CD8-positive, alpha-beta memory T cell (primary cell): ENCODE measurements around the gene RIMS4. TPM values are rescaled to one million over a fixed set of nuclear protein-coding genes. Genes with fewer than 3 reads are reported as not detected.

Experiments
- CTCF ChIA-PET: fragments of 350-600 bp; sonication (Branson Sonifier 250); formaldehyde crosslinking; loops from one replicate; lab custom pipeline; 2021; ENCODE audit warnings: antibody characterized with exemption; lab: Charles Lee
- POLR2A ChIA-PET: fragments of 350-600 bp; sonication (Branson Sonifier 250); formaldehyde crosslinking; loops from one replicate; lab custom pipeline; 2021; ENCODE audit warnings: antibody characterized with exemption; lab: Charles Lee
- DNase-seq, 5 donors: peaks; one replicate each; pipeline versions ENCODE4 v3.0.0 to v3.0.0-alpha.2; 2020 to 2022; ENCODE audit warnings: mixed read lengths in 1 of 5
- H3K27ac ChIP-seq: one replicate; pipeline ENCODE4 v1.7.0; 2013; ENCODE audit warnings: low read depth, mild to moderate bottlenecking, low read length, moderate library complexity
- H3K27me3 ChIP-seq: 2 replicates; pipeline ENCODE4 v1.7.0; 2013; ENCODE audit warnings: low read length, mild to moderate bottlenecking; ENCODE audit not compliant: insufficient read depth, poor library complexity, severe bottlenecking
- H3K36me3 ChIP-seq: 2 replicates; pipeline ENCODE4 v1.7.0; 2013; ENCODE audit warnings: mild to moderate bottlenecking, low read length, moderate library complexity; ENCODE audit not compliant: insufficient read depth
- H3K4me1 ChIP-seq: 2 replicates; pipeline ENCODE4 v1.7.0; 2013; ENCODE audit warnings: mild to moderate bottlenecking, low read length, moderate library complexity; ENCODE audit not compliant: insufficient read depth
- H3K4me3 ChIP-seq: 2 replicates; pipeline ENCODE4 v1.7.0; 2013; ENCODE audit warnings: mild to moderate bottlenecking, low read length
- H3K9me3 ChIP-seq: 2 replicates; pipeline ENCODE4 v1.7.0; 2013; ENCODE audit warnings: mild to moderate bottlenecking, low read length
- H3K27ac Mint-ChIP-seq, 8 donors: one replicate each; pipeline ENCODE4 v1.8.0; 2020 to 2021; ENCODE audit warnings: mixed read lengths in 8 of 8, mild to moderate bottlenecking in 6 of 8, inconsistent platforms in 3 of 8, moderate library complexity in 3 of 8
- H3K27me3 Mint-ChIP-seq, 2 donors: one replicate each; pipeline ENCODE4 v1.8.0; 2020 to 2021; ENCODE audit warnings: mixed read lengths in 2 of 2, mild to moderate bottlenecking in 1 of 2, moderate library complexity in 1 of 2
- H3K36me3 Mint-ChIP-seq, 3 donors: one replicate each; pipeline ENCODE4 v1.8.0; 2020 to 2021; ENCODE audit warnings: mixed read lengths in 3 of 3, inconsistent platforms in 1 of 3, mild to moderate bottlenecking in 1 of 3
- H3K4me1 Mint-ChIP-seq, 3 donors: one replicate each; pipeline ENCODE4 v1.8.0; 2020 to 2021; ENCODE audit warnings: mixed read lengths in 3 of 3, inconsistent platforms in 1 of 3, mild to moderate bottlenecking in 1 of 3
- H3K4me3 Mint-ChIP-seq, 7 donors: one replicate each; pipeline ENCODE4 v1.8.0; 2020 to 2021; ENCODE audit warnings: mixed read lengths in 7 of 7, mild to moderate bottlenecking in 6 of 7, moderate library complexity in 4 of 7, inconsistent platforms in 2 of 7
- H3K9me3 Mint-ChIP-seq, 5 donors: one replicate each; pipeline ENCODE4 v1.8.0; 2020 to 2022; ENCODE audit warnings: mixed read lengths in 5 of 5, mild to moderate bottlenecking in 3 of 5, moderate library complexity in 2 of 5, inconsistent platforms in 1 of 5
- polyA plus RNA-seq: library from polyadenylated mRNA; unstranded; fragments of 300-500 nt; fragmentation: Illumina TruSeq; gene quantifications from one replicate; pipeline ENCODE4 v1.2.3, GENCODE V29; 2021
- total RNA-seq, 2 experiments: library from RNA; stranded (reverse); gene quantifications; one replicate each; pipeline ENCODE4 v1.2.3, GENCODE V29; 2021

The RIMS4 gene
- total and polyA plus RNA-seq, 3 experiments from 2014 or later: not detected

DNA sequence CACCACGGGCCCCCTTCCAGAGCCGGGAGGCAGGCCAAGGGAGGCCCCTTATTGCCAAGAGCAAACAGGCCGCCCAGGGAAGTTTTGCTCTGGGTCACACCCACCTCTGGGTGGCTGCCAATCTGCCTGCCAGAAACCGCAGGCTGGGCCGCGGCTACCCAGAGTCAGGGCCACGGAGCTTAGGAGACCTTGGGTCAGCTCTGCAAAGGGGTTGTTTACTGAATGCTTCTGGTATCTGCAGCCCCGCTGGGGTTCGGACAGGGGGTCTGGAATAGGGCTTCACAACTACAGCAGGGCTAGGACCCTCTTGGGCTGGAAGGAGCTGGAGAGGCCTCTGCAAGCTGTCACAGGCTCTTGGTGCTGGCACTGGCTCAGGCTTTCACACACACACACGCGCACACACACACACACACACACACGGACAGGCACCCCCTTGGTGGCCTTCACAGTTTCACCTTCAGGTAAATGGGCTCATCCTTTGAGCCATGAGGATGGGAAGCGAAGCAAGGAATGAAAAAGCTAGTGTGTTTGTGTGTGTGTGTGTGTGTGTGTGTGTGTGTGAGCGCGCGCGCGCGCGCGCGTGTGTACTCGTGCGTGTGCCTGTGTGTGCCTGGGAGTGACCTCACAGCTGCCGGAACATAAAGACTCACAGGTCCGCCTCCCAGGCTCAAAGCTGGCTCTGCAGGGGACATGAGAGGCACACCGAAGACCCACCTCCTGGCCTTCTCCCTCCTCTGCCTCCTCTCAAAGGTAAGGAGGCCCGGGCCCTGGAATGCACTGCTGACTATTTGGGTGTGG lies 95.4 kb downstream of the RIMS4 start, which contains the start of gene CCN5:
Gene CCN5 (plus strand): TSS at position 669 of the 798 bp plus-strand sequence. CDS start 22 bp downstream, at position 691.
- CTCF ChIA-PET: no interaction called here
- Mint-ChIP-seq H3K9me3 (no peaks in the 10 kb centered on the region), H3K27ac (peak within 1 kb of the TSS in 1 of 8 donors; percentile 57), H3K27me3 (peaks cover 0 to 11% of the 10 kb centered on the region in 2 donors), H3K36me3 (no peaks in the 10 kb centered on the region), H3K4me3 (no peak within 1 kb of the TSS), H3K4me1 (no peaks in the 10 kb centered on the region)
- DNase-seq: no peak
- Histone ChIP-seq H3K27me3 (no peaks in the 10 kb centered on the region), H3K27ac (no peak within 1 kb of the TSS), H3K4me3 (no peak within 1 kb of the TSS), H3K9me3 (no peaks in the 10 kb centered on the region), H3K36me3 (no peaks in the 10 kb centered on the region), H3K4me1 (no peaks in the 10 kb centered on the region)
- POLR2A ChIA-PET: no interaction called here

DNA sequence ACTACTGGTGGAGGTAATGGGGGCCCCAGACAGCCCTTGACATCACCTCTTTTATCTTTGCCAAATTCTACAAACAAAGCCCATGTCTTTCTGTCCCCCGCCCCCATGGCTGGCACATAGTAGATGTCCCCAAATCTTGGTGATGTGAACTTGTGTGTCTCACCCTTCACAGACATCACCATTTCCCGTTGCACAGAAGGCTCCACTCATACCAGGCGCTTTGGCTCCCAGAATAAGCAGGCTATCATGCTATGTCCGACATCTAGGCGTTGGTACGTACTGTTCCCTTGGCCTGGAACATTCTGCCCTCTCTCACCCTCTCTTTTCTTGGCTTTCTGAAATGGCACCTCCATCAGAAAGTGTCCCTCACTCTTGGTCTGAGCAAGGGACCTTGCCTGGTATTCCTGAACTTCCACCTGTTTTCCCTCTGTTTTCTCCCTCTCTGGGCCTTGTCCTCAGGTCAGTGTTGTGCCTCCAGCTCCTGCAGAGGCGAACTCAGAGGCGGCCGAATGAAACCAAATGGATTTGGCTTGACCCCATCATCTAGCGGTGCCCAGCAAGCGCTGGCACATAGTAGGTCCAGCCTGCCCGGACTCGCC lies 96.1 kb downstream of the RIMS4 start:
- no peaks in the 10 kb centered on the region for H3K9me3 ChIP-seq
- H3K9me3 Mint-ChIP-seq: no peaks in the 10 kb centered on the region
- CTCF ChIA-PET: no interaction called here
- H3K4me3 ChIP-seq: no peak overlapping the region
- no peaks in the 10 kb centered on the region for H3K4me1 ChIP-seq
- H3K36me3 Mint-ChIP-seq: no peaks in the 10 kb centered on the region
- H3K36me3 ChIP-seq: no peaks in the 10 kb centered on the region
- POLR2A ChIA-PET: no interaction called here
- no peak overlapping the region for H3K27ac ChIP-seq
- H3K27ac Mint-ChIP-seq: peak overlapping the region in 1 of 8 donors; percentile 57
- H3K4me3 Mint-ChIP-seq: no peak overlapping the region
- peaks cover 0 to 11% of the 10 kb centered on the region in 2 donors for H3K27me3 Mint-ChIP-seq
- no peak for DNase-seq
- H3K27me3 ChIP-seq: no peaks in the 10 kb centered on the region
- H3K4me1 Mint-ChIP-seq: no peaks in the 10 kb centered on the region

DNA sequence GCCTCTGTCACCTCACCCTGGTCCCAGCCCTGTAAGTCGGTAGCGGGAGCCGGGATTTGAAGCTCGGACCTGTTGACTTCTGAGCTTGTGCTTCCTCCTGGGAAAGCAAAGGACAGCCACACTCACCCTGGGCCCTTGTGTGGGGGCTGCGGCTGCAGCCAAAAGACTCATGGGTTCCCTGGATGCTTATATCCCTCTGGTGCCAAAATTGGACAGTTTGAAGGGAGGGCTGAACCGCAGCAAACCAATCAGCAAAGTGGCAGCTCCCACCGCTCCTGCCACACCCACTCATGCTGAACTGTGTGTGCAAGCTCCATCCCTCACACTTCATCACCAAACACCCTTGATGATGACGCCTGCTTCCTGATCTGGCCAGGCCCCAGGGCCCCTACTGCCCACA lies 99.1 kb downstream of the RIMS4 start:
- CTCF ChIA-PET: no interaction called here

DNA sequence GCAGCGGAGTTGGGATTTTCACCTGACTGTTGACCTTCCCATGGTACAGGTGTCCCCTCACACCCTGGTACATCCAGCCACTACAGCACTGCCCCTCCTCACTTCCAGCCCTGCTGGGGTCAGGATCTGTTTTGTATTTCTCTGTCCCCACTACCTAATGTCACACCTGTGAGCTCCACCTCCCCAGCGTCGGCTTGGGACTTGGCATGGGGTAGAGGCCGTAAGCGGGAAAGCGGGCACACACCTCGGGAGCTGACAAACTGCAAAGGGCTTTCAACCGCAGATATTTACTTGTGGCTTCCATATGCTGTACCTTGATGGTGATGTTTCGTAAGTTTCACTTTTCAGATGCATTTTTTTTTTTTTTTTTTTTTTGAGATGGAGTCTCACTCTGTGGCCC lies 100.5 kb downstream of the RIMS4 start:
- Histone ChIP-seq H3K9me3 (no peaks in the 10 kb centered on the region), H3K27me3 (no peaks in the 10 kb centered on the region), H3K36me3 (no peaks in the 10 kb centered on the region), H3K4me3 (no peak overlapping the region), H3K27ac (no peak overlapping the region), H3K4me1 (no peaks in the 10 kb centered on the region)
- ChIA-PET POLR2A (no interaction called here), CTCF (no interaction called here)
- H3K4me1 Mint-ChIP-seq: no peaks in the 10 kb centered on the region
- no peaks in the 10 kb centered on the region for H3K9me3 Mint-ChIP-seq
- DNase-seq: no peak
- H3K36me3 Mint-ChIP-seq: no peaks in the 10 kb centered on the region
- H3K4me3 Mint-ChIP-seq: no peak overlapping the region
- no peak overlapping the region for H3K27ac Mint-ChIP-seq
- H3K27me3 Mint-ChIP-seq: peaks cover 0 to 16% of the 10 kb centered on the region in 2 donors

More for the DNA sequence above, 99.1 kb downstream of the RIMS4 start:
- H3K9me3 ChIP-seq: no peaks in the 10 kb centered on the region
- Mint-ChIP-seq H3K27ac (no peak overlapping the region), H3K36me3 (no peaks in the 10 kb centered on the region), H3K27me3 (peaks cover 0 to 11% of the 10 kb centered on the region in 2 donors), H3K4me3 (no peak overlapping the region), H3K9me3 (no peaks in the 10 kb centered on the region), H3K4me1 (no peaks in the 10 kb centered on the region)
- DNase-seq: no peak
- no peaks in the 10 kb centered on the region for H3K36me3 ChIP-seq
- no peak overlapping the region for H3K4me3 ChIP-seq
- no peaks in the 10 kb centered on the region for H3K4me1 ChIP-seq
- no peak overlapping the region for H3K27ac ChIP-seq
- POLR2A ChIA-PET: no interaction called here
- no peaks in the 10 kb centered on the region for H3K27me3 ChIP-seq

DNA sequence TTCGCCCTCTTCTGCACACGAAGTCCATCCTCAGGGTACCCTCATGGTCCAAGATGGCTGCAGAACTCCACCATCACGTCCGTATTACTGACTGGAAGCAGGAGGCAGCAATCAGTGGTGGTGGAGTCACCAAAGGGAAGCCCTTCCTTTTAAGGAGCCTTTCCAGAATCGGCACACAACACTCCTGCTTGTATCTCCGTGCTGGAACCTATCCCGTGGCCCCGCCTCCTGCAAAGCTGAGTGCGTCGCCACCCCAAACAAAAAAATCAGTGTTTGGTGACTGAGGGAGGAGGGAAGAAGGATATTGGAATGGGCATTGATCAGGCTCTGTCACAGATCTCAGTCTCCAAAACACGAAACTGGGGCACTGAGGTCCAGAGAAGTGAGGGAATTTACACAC lies 101.0 kb downstream of the RIMS4 start:
- Mint-ChIP-seq H3K36me3 (no peaks in the 10 kb centered on the region), H3K27ac (no peak overlapping the region), H3K9me3 (no peaks in the 10 kb centered on the region), H3K4me3 (no peak overlapping the region), H3K4me1 (no peaks in the 10 kb centered on the region), H3K27me3 (peaks cover 0 to 16% of the 10 kb centered on the region in 2 donors)
- no peaks in the 10 kb centered on the region for H3K27me3 ChIP-seq
- H3K4me3 ChIP-seq: no peak overlapping the region
- H3K27ac ChIP-seq: no peak overlapping the region
- ChIA-PET POLR2A (no interaction called here), CTCF (no interaction called here)
- H3K9me3 ChIP-seq: no peaks in the 10 kb centered on the region
- no peaks in the 10 kb centered on the region for H3K36me3 ChIP-seq
- H3K4me1 ChIP-seq: no peaks in the 10 kb centered on the region
- DNase-seq: no peak

DNA sequence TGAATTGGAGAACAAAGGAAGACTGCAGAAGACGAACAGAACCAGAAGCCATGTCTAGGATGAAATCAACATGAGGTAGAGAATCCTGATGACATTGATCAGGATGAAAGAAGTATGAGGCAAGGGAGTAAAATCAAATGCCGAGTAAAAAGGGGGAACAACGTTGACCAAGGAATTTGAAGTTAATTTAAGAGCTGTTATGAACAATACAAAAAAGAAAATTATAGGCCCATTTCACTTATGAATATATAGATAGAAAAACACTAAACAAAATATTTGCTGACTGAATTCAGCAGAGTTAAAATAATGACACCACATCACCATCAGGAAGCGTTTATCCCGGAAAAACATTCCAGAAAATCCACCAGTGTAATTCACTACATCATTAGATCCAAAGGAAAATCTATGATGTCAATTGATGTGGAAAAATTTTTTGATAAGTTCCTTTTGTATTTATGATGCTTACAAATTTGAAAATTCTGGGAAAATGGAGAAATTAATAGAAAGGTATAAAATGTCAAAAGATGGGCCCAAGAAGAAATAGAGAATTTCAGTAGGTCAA lies 103.2 kb downstream of the RIMS4 start:
- Histone ChIP-seq H3K27ac (no peak overlapping the region), H3K4me1 (no peaks in the 10 kb centered on the region), H3K36me3 (no peaks in the 10 kb centered on the region), H3K4me3 (no peak overlapping the region), H3K27me3 (no peaks in the 10 kb centered on the region), H3K9me3 (no peaks in the 10 kb centered on the region)
- CTCF ChIA-PET: interaction anchor here (2.4 kb wide), 1 partner anchor 22 kb away, joined by 7 read pairs; no protein-coding TSS in a partner anchor
- Mint-ChIP-seq H3K4me1 (no peaks in the 10 kb centered on the region), H3K27me3 (peaks cover 0 to 18% of the 10 kb centered on the region in 2 donors), H3K27ac (no peak overlapping the region), H3K36me3 (no peaks in the 10 kb centered on the region), H3K4me3 (no peak overlapping the region), H3K9me3 (no peaks in the 10 kb centered on the region)
- POLR2A ChIA-PET: no interaction called here
- DNase-seq: no peak

DNA sequence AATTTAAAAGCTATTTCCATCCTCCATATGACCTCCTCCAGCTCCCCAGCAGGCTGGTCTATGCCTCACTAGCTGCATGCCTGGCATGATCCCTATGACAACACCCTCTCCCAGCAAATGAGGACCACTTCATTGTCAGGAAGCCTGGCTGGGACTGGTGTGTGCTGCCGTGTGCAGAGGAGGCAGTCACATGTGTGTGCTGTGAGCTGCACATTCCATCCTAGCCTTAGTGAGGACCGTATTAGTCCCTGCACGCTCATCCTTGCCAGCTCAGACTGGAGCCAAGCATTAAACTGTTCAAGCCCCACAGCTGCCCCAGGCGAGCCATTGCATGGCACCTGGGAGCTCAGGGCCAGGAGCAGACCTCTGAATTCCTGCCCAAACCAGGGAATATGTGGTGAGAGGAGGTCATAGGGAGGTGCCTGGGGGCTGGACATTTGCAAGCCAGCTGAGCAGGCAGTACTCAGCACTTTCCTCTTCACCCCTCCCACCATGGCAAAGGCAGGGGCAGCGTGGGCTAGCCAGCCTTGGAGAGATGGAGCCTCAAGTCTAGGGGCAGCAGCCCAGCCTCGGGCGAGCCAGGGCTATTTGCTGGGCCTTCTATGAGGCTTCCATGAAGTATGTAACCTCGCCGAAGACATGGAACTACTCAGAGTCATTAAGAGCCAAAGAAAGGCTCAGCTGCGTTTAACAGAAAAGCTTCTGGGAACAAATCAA lies 103.9 kb downstream of the RIMS4 start:
- Mint-ChIP-seq H3K36me3 (no peaks in the 10 kb centered on the region), H3K27me3 (peaks cover 4 to 15% of the 10 kb centered on the region in 2 donors), H3K4me1 (no peaks in the 10 kb centered on the region), H3K27ac (no peak overlapping the region), H3K4me3 (no peak overlapping the region), H3K9me3 (no peaks in the 10 kb centered on the region)
- ChIA-PET CTCF (interaction anchor here (2.4 kb wide), 1 partner anchor 21 kb away, joined by 7 read pairs; no protein-coding TSS in a partner anchor), POLR2A (no interaction called here)
- H3K4me3 ChIP-seq: no peak overlapping the region
- no peak overlapping the region for H3K27ac ChIP-seq
- no peak for DNase-seq
- no peaks in the 10 kb centered on the region for H3K36me3 ChIP-seq
- no peaks in the 10 kb centered on the region for H3K27me3 ChIP-seq
- no peaks in the 10 kb centered on the region for H3K4me1 ChIP-seq
- no peaks in the 10 kb centered on the region for H3K9me3 ChIP-seq
